Measurements from ENCODE around the gene WDFY3.

WDFY3 gene

GRCh38 chr4:84966382-84967242 lies at the start of gene WDFY3:
Gene WDFY3, minus strand, starts transcription at chr4:84966690. Its CDS starts 106,099 bp downstream, at chr4:84860591.
- FAIRE-seq = peak; percentile 72

GRCh38 chr4:85005865-85006377 lies 39.4 kb upstream of the WDFY3 start:
- no peak for FAIRE-seq

- FAIRE-seq = no peak
Measured at GRCh38 chr4:85000343-85000742, 33.9 kb upstream of the WDFY3 start.

- no peak for FAIRE-seq
Measured at GRCh38 chr4:84995386-84995785, 28.9 kb upstream of the WDFY3 start.

DNA sequence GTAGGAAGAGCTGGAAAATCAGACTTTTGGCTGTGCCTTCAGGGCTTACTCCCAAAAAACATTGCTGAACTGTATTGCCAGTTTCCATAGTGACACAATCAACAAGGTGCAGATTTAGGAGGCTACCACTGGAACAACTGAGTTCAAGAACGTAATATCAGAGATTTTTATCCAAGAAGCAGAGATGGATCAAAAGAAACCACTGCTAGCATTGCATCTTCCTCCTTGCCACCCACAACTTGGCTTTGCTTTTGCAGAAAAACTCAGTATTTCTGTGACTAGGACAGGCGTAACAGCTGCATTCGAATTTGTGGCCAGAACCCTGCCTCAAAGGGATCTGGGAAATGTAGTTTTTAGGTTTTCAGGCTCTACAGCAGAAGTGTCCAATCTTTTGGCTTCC lies 27.8 kb upstream of the WDFY3 start:
- no peak for FAIRE-seq

DNA sequence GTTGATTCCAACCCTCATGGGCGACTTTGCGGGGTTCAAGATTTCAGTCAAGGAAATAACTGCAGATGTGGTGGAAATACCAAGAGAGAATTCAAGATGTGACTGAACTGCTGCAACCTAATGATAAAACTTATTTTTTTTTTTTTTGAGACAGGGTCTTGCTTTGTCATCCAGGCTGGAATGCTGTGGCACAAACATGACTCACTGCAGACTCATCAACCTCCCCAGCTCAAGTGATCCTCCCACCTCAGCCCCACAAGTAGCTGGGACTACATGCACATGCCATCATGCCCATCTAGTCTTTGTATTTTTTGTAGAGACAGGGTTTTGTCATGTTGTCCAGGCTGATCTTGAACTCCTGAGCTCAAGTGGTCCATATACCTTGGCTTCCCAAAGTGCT lies 19.5 kb upstream of the WDFY3 start:
- no peak for FAIRE-seq

DNA sequence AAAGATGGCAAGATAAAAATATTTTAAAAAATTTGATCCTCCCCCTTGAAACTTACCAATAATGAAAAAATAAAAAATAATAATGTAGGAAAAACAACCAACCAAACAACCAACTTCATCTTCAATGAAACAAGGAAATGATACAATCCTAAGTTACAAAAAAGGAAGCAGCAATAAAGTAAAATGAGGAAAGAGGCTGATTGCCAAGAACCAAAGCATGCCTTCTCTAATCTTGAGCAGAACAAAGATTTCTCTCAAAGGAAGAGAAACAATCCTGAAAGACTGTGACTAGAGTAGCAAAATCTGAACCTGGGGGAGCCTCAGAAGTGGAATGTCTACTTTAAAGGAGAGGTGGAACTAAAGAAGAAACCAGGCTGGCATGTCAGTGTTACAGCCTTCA lies 10.9 kb upstream of the WDFY3 start:
- peak; percentile 23 for FAIRE-seq

- no peak for FAIRE-seq
Measured at GRCh38 chr4:84973856-84974255, 7.4 kb upstream of the WDFY3 start.

- FAIRE-seq = peak; percentile 95
Measured at GRCh38 chr4:84971319-84971932, 4.9 kb upstream of the WDFY3 start.

GRCh38 chr4:84968925-84969324 lies 2.4 kb upstream of the WDFY3 start:
- no peak for FAIRE-seq

DNA sequence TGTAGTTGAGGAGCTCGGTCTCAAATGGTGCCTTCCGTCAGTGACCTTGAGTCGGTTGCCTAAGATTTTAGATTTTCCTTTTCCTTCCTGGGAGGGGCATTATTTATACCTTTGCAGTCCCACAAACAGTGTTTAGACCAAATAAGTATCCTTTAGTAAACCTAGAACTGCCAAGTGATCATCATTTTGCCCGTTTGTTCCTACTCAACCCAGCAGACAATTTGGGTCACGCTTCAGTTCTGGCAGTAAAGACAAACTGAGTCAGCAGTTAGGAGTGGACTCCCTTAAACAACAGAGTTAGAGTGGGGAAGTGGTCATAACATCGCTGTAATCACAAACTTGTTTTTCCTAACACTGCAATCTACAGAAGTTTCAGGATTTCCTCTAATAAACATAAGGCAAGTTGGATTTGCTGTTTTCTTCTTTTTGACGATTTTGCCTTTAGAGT lies 777 bp upstream of the WDFY3 start:
- no peak for FAIRE-seq

DNA sequence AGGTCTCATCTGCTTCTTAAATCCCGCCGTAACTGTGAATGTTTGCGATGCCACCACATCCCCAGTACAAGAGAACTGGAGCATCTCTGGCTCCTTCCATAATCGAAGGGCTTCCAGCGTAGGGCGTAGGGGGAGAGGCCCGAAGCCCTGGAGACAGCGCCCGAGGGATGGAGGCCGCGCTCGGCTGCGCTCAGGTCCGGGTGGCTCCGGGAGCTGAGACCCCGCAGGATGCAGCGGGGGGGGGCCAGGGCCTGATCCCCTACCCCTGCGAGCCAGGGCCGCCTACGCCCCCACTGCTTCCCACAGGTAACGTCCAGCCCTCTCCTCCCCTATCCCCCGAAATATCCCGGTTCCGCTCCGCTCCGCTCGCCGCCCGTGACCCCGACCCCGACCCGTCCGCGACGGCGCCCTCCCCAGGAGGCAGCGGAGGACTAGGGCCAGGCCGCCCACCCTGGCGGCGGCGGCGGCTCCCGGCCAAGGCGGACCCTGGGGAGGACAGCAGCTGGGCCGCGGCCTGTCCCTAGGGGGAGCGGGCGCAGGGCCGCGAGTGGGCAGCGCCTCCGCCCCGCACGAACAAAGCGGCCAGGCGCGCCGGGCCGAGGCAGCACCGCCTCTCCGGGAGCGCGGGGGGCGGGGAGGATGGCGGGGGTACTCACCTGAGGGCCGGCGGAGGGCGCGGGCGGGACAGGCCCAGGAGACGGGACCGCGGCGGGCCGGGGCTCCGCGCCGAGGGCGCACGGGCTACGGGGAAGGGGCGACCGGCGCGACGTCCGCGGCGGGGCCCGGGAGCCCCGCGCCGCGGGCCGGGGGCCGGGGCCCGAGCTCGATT lies 723 bp downstream of the WDFY3 start:
- FAIRE-seq = no peak

DNA sequence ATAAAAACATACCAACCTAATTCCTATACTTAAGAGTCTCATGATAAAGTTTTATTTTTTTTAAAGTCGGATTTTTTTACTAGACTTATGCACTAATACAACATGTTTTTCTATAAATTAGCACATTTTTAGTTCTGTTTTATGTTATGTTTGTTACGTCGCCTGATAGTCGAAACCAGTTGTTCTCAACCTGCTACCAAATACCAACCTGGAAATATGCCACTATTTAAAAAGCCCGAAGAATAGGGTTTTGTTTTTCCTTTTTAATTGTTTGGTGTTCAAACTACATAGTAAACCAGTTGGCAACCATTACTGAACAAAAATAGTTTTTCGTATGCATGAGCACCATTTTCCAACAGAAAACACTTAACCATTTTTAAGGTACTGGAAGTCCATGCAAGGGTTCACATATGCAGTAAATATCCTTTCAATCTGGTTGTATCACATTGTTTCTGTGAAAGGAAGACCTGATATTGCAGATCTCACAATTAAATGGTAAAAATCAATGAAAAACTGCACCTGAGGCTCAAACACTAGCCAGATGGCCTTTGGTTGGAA lies 1.4 kb downstream of the WDFY3 start:
- no peak for FAIRE-seq

DNA sequence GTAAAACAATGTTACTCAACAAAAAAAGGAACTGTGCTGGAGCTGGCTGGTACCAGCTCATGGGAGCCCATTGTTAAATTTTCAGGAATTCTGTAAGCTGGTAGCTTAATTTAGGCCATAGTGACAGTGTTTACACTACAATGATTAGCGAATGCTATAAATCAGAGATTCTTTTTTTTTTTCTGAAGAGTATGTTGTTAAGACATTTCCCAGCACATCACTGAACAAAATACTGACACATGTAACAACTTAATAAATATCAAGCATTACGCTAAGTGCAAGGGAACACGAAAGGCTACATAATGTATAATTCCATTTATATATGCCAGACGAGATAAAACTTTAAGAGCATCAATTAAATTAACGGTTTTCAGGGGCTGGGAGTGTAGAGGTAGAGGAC lies 4.4 kb downstream of the WDFY3 start:
- no peak for FAIRE-seq

- no peak for FAIRE-seq
Measured at GRCh38 chr4:84958434-84958833, 8.1 kb downstream of the WDFY3 start.

GRCh38 chr4:84957514-84958420 lies 8.7 kb downstream of the WDFY3 start:
- FAIRE-seq = no peak

- no peak for FAIRE-seq
Measured at GRCh38 chr4:84956014-84956413, 10.5 kb downstream of the WDFY3 start.

DNA sequence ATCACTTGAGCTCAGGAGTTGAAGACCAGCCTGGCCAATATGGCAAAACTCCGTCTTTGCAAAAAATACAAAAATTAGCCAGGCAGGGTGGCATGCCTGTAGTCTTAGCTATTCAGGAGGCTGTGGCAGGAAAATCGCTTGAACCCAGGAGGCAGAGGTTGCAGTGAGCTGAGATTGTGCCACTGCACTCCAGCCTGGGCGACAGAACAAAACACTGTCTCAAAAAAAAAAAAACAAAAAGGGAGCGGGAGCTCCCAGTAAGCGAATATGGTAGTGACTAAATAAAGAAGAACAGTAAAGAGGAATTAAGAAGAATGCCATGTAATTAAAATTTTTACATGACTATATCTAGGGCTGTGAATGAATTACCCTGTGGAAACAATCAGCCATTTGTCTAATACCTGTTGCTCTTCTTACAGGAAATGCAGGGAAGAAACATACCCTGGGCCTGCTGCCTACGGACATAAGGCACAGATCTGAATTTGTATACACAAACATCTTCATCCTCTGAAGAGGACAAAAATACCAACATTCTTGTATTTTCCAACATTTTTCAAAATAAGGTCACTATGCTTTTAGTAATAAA lies 11.4 kb downstream of the WDFY3 start:
- FAIRE-seq = no peak

GRCh38 chr4:84952776-84953175 lies 13.7 kb downstream of the WDFY3 start:
- no peak for FAIRE-seq

GRCh38 chr4:84952004-84952403 lies 14.5 kb downstream of the WDFY3 start:
- FAIRE-seq = no peak

DNA sequence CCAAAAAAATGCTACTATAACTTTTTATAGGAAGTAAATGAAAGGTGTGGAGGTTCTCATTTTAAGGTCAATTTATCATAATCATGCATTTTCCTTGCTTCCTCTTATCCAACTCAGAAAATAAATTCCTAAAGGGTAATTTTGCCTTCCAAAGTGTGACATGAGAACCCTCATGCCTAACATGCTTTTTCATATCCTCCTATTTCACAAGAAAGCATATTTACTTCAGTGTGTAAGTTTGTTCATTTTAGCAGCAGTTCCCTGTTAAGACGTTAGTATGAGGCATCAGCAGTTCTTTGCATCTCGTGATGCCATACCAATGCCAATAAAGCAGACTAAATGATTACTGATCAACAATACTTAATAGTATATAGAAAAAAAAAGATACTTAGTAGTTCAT lies 18.4 kb downstream of the WDFY3 start:
- FAIRE-seq = no peak
